Activated CD8-positive, alpha-beta memory T cell treated with anti-CD3 and anti-CD28 coated beads for 24 hours (primary cell): ENCODE data around the gene LILRA5.
"Not testable (repeated sequence)": the region's sequence is repeated elsewhere in the genome, so short reads cannot be mapped to it uniquely, and the experiment has no call there.

Experiments used
- DNase-seq: peaks from one replicate; pipeline ENCODE4 v3.0.0-alpha.2; 2020

The LILRA5 gene

GRCh38 chr19:54299515-54299914 is 13.5 kb downstream of the LILRA5 start:
- no peak for DNase-seq

- DNase-seq, result no peak
Measured at GRCh38 chr19:54299126-54299498, 13.9 kb downstream of the LILRA5 start.

GRCh38 chr19:54298357-54299125 is 14.4 kb downstream of the LILRA5 start:
- no peak for DNase-seq

DNA sequence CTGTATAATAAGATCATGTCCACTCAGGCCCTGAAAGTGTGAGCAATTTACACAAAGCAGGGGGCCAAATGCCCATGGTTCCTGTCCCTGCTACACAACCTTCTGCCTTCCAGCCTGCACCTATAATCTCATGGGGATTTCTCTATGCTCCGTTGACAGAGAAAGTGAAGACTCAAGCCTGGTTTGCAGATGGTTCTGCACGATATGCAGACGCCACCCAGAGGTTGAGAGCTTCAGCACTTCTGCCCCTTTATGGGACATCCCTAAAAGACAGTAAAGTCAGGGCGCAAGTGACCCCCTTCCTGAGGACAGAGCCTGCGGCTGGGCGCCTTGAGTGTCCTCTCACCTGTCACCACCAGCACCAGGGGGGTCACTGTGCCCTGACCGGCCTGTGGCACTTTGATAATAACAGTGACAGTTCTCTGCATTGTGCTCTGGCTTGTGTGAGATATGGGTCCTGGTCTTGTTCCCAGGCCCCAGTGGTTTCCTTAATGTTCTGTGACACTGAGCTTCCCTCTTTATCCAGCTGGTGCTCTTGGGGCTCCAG is 15.1 kb downstream of the LILRA5 start:
- DNase-seq, result no peak

DNA sequence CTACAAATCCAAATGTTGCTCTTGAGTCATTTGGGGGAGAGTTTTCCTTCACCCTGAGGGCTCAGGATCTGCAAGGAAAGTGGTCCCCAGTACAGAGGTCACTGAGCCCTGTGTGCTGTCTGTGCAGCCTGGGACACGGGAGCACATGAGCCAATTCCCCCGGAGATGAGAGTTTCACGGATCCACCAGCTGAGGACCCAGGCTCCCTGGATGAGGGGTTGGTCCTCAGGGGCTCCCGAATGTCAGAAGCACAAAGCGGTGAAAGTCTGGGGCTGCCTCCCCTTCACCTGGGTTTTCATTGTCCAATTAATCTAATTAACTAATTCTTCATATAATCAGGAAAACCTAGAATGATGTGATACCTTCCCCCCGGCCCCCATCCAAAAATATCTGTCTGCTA is 18.4 kb downstream of the LILRA5 start:
- no peak for DNase-seq

- not testable (repeated sequence) for DNase-seq
Measured at GRCh38 chr19:54289160-54289559, 23.8 kb downstream of the LILRA5 start.

DNA sequence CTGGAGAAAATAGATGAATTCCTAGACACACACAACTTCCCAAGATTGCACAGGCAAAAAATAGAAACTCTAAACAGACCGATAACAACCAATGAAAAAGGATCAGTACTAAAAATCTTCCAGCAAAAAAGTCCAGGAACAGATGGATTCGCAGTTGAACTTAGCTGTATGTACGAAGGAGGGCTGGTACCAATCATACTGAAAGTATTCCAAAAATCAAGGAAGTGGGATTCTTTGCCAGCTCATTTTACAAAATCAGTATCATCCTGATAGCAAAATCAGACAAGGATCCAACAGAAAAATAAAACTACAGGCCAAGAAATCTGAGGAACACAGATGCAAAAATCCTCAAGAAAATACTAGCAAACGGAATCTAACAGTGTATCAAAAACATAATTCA is 25.5 kb downstream of the LILRA5 start:
- no peak for DNase-seq

- DNase-seq, result not testable (repeated sequence)
Measured at GRCh38 chr19:54286283-54286682, 26.7 kb downstream of the LILRA5 start.

DNA sequence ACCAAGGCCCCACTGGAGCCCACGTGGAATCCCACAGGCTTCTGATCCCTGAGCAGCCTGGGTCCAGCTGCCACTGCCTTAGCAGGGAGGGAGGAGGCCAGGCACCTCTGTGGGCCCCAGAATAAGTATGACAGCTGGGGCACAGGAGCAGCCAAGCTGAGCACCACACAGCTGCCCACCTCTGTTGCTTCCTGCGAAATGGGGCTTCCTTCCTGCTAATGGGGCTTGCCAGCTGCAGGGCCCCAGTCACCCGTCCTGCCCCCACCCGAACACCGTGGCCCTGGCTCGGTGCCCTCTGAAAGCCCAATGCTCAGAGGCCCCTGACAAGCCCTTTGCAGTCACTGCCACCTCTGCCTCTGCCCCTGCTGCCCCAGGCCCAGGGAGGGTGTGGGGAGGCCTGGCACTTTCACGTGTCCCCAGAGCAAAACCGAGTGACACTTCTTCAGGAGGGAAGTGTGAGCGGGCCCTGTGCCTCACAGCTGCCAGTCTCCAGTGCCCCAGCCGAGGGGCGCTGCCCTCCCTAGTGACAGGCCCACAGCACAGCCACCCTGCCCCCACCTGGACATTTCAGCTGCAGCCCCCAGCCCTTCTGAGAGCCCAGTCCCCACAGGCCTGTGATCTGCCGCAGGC is 27.4 kb downstream of the LILRA5 start:
- DNase-seq, result not testable (repeated sequence)

DNA sequence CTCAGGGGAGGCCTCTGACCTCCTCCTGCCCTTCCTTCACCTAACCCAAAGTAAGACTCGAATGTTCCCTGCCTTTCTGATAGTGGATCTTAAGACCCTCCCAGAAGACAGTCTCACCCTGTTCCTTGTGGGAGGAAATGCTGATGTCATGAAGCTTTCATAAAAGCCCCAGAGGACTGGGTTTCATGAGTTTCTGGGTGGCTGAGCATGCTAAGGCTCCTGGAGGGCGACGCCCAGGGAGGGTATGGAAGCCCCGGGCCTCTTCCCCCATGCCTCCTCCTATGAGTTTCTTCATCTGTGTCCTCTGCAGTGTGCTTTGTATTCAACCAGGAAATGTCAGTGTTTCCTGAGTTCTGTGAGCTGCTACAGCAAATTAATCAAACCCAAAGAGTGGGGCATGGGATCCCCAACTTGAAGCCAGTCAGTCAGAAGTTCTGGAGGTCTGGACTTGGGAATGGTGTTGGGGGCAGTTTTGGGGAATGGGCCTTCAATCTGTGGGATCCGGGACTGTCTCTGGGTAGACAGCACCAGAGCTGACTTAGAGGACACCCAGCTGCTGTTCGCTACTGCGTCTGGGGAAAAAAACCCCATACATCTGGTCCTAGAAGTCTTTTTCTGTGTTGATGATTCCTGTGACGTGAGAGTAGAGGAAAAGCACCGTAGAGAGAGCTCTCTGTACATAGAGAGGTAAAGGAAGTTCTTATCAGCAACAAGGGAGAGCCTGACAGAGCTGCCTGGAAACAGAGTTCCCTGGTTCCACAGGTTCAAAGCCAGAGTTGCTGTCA is 30.1 kb downstream of the LILRA5 start:
- no peak for DNase-seq

GRCh38 chr19:54281729-54282075 is 31.3 kb downstream of the LILRA5 start:
- DNase-seq, result not testable (repeated sequence)

DNA sequence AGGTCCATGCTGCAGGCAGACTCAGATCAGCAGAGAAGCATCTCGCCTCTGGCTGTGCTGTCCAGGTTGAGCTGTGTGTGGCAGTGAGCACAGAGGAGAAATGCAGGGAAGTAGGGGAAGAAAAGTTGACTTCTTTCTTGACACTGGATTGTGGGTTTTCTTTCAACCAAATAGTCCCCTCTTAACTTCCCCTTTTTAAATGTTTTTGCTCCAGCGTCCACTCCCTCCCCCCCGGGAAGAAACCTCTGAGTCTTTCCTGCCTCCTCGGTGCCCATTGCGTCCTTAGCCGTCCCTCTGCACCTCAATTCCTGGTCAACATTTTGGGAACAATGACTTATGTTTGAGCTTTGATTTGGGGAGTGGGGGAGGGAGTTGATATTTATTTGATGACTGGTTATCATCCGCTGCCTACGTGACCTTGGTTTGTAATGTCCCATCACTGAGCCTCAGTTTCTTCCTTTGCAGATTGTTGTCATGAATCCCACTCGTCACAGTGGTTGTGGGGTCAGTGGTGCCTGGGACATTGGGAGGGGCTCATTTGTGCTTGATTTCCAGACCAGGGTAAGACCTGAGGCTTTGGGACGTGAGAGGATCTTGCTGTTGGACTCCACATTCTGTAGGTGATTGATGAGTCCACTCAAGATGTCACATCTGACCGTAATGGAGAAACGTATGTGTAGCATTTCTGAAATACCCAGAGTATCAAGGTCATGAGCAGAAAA is 31.8 kb downstream of the LILRA5 start, which contains the start of gene LILRB2:
Gene LILRB2 (minus strand): TSS at position 104 of the 722 bp plus-strand sequence. CDS start 614 bp downstream, outside the sequence.
- no peak for DNase-seq

DNA sequence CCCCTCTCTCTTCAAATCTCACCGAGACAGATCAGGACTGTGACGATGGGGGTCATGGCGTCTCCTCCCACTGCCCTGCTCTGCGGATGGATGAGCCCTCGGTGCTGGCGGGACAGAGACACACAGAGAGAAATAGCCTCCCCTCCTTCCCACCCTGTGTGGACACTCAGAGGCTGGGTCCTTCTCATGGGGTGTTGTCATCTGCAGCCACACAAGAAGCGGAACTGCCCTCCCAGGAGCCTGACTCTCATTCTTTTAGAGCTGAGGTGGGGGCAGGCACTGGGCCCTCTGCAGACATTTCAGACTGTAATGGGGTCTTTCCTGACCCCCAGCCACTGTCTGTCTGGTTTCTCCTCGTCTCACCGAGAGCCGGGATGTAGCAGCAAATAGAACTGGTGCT is 32.5 kb downstream of the LILRA5 start:
- not testable (repeated sequence) for DNase-seq

DNA sequence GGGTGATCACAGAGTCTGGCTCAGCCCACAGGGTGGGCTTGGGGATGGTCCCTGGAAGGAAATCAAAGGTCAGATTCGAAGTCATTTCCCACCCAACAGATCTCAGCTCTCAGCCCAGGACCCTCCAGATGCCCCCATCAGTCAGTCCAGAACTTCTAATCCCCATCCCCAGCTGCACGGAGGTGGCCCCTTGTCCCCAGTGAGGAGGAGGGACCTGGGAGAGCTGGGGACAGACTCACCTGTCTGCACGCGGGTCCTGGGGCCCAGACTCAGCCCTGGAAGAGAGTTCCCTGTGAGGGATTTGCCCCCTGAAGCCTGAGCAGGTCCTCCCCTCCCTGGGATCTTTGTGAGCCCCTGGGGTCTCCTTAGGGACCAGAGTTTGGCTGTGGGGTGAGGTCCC is 32.9 kb downstream of the LILRA5 start:
- DNase-seq, result not testable (repeated sequence)

- no peak for DNase-seq
Measured at GRCh38 chr19:54279406-54279962, 33.5 kb downstream of the LILRA5 start.

GRCh38 chr19:54278571-54279195 is 34.3 kb downstream of the LILRA5 start:
- DNase-seq, result not testable (repeated sequence)

- not testable (repeated sequence) for DNase-seq
Measured at GRCh38 chr19:54278056-54278455, 34.9 kb downstream of the LILRA5 start.

- DNase-seq, result not testable (repeated sequence)
Measured at GRCh38 chr19:54277111-54277615, 35.8 kb downstream of the LILRA5 start.

DNA sequence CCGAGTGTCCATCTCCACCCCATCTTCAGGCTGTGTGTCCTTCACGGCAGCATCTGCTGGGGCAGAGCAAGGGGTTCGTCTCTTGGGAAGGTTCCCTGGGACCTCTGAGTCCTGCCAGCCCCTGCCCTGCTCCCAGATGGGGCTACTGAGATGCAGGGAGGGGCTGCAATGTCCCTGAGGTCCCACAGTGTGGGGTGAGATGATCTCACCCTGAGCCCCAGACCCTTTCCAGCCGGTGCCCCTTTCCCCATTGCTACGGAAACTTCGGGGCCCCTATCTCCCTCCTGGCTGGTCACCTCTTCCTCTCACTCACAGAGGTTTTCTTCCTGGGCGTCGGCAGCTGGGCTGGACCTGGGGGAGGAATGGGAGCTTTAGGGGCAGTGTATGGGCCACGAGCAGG is 37.0 kb downstream of the LILRA5 start:
- no peak for DNase-seq

DNA sequence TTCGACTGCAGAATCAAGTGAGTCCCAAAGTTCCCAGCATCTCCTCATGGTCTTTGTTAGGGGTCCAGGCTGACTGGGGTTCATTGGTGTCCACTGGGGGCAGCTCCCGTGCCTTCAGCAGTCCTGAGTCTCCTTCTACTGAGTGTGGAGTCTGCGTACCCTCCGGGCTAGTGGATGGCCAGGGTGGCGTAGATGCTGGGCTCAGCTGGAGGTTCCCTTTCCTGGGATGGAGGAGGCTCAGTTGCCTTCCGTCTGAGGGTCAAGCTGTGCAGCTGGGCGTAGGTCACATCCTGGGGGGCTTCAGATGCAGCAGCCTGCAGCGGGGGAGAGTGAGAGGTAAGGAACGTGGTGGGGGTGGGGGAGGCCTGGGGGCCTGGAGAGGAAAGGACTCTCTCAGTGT is 38.5 kb downstream of the LILRA5 start:
- not testable (repeated sequence) for DNase-seq

DNA sequence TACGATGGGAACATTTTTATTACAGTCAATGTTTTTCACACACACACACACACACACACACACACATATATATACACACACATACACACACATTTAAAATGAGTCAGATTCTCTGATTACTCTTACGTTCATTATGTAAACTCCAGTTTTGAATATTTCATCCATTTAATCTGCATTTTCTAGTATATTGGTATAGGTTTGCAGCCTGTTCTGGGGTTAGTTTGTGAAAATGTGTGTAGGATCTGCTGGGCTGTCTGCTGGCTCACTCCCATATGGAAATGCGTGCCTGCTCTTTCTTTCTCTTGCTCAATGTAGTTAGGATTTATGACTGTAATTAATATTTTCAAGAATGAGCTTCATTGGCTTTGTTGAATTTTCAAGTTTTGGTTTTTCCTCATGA is 39.1 kb downstream of the LILRA5 start:
- DNase-seq, result no peak

- DNase-seq, result not testable (repeated sequence)
Measured at GRCh38 chr19:54272181-54272580, 40.8 kb downstream of the LILRA5 start.
